Kidney epithelial cell (primary cell): ENCODE data around the gene SHROOM2. TPM values are rescaled to one million over a fixed set of nuclear protein-coding genes. Genes with fewer than 3 reads are reported as not detected.
A peak's percentile ranks its signal among the peaks of the same experiment; 100 is the strongest.

Source experiments
- DNase-seq: peaks from one replicate; pipeline ENCODE4 v3.0.0-alpha.2; 2010; ENCODE audit warnings: low read depth
- H3K27me3 ChIP-seq: 2 replicates; pipeline ENCODE4 v1.6.0; 2011; ENCODE audit warnings: low read length; ENCODE audit not compliant: control insufficient read depth, insufficient read depth
- H3K36me3 ChIP-seq: 2 replicates; pipeline ENCODE4 v1.5.1; 2011; ENCODE audit warnings: low read length; ENCODE audit not compliant: control insufficient read depth, insufficient read depth
- H3K4me3 ChIP-seq: 2 replicates; pipeline ENCODE4 v1.5.1; 2011; ENCODE audit warnings: low read depth, mild to moderate bottlenecking, control low read depth, low read length
- CTCF ChIP-seq: IDR thresholded peaks from 2 replicates; pipeline ENCODE4 v1.5.1; 2011; ENCODE audit warnings: mild to moderate bottlenecking, moderate library complexity, low read length, control low read depth, inconsistent platforms; ENCODE audit not compliant: insufficient read depth, poor library complexity, severe bottlenecking
- total RNA-seq: library from RNA; depleted of rRNA; stranded (reverse); fragments of >200 nt; gene quantifications from 2 replicates; pipeline ENCODE4 v1.2.3, GENCODE V29; 2015

The SHROOM2 gene
- total RNA-seq, 1 donor from 2014 or later = 10.6 TPM

DNA sequence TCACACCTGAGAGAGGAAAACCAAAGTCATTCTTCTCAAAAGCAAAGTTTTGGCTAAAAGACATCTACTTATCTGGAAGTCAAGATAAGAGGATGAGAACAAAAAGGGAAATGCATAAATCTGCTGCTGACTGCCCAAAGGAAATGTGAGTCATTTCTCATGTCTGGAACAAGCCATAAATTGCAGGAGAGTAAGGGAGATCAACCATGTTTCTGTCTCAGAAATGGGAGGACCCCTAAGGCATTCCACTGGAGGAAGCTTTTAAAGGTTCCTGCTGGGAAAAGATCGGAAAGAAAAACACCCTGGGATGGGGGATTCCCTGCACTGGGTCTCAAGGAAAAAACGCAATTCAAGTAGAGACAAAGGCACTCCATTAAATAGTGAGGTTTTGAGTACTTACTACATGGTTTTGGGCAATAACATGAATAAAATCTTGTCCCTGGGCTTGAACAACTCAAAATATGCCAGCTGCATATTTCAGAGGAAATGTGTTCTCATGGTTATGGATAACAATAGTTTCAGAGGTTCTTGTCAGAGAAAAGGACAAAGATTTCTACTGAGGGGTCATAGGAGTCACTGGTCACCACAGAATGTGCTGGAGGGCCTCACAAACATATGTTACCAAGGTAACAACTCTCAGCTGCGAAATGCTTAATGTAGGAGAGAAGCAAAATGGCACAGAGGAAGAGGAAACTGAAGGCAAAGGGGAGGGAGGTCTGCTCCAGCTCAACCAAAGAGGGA lies 39.9 kb upstream of the SHROOM2 start:
- DNase-seq = peak; percentile 39
- no peak for TF ChIP-seq CTCF
- no peak overlapping the region for H3K4me3 ChIP-seq

GRCh38 chrX:9747644-9748043 lies 38.6 kb upstream of the SHROOM2 start:
- no peak for DNase-seq
- no peaks in the 10 kb centered on the region for H3K36me3 ChIP-seq
- H3K27me3 ChIP-seq = no peaks in the 10 kb centered on the region
- no peak for TF ChIP-seq CTCF
- no peak overlapping the region for H3K4me3 ChIP-seq

More for the DNA sequence above, 39.9 kb upstream of the SHROOM2 start:
- H3K36me3 ChIP-seq = no peaks in the 10 kb centered on the region
- no peaks in the 10 kb centered on the region for H3K27me3 ChIP-seq

DNA sequence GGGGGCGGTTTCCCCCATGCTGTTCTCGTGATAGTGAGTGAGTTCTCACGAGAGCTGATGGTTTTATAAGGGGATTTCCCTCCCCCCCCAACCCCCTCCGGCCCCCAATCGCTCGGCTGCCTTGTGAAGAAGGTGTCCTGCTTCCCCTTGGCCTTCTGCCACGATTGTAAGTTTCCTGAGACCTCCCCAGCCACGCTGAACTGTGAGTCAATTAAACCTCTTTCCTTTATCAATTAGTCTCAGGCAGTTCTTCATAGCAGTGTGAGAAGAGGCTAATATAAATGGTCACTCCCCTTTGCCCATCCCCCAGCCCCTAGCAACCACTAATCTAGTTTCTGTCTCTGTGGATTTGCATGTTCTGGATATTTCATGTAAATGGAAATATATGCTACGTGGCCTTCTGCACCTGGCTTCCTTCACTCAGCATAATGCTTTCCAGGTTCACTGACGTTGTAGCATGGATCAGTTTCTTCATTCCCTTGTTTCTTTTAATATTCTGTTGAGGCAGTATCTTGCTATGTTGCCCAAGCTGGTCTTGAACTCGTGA lies 37.0 kb upstream of the SHROOM2 start:
- DNase-seq = no peak
- no peaks in the 10 kb centered on the region for H3K36me3 ChIP-seq
- H3K4me3 ChIP-seq = no peak overlapping the region
- H3K27me3 ChIP-seq = no peaks in the 10 kb centered on the region
- TF ChIP-seq CTCF = no peak

GRCh38 chrX:9757366-9757765 lies 28.9 kb upstream of the SHROOM2 start:
- no peak for DNase-seq
- TF ChIP-seq CTCF = no peak
- no peaks in the 10 kb centered on the region for H3K36me3 ChIP-seq
- H3K4me3 ChIP-seq = no peak overlapping the region
- H3K27me3 ChIP-seq = no peaks in the 10 kb centered on the region

DNA sequence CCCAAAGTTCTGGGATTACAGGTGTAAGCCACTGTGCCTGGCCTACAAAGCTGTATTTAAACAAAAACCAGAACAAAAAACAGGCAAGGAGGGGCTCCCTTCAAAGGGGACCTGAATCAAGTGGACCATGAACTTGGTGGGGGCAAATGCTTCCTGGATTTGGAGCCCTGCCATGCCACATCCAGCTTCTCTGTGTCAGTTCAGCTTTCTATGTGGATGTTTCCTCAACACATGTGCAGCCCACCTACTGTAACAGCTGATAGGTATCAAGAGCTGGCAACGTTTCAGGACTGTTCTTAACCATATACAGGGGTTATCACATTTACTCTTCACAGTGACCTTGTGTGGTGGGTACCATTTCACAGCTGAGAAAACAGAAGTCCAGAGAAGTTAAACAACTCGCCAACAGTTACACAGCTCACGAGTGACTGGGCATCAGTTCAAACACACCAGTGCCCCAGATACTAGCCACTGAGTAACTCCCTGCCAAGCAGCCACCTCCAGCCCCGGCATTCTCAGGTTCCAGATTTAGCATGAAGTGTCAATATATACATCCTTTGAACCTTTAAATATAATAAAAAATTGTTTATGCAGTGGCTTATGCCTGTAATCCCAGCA lies 28.1 kb upstream of the SHROOM2 start:
- no peak for DNase-seq
- H3K4me3 ChIP-seq = no peak overlapping the region
- no peaks in the 10 kb centered on the region for H3K27me3 ChIP-seq
- H3K36me3 ChIP-seq = no peaks in the 10 kb centered on the region
- no peak for TF ChIP-seq CTCF
